GM18511 (cell line): ENCODE data around the gene TUBA4A.
A peak's percentile ranks its signal among the peaks of the same experiment; 100 is the strongest.
"Not testable (repeated sequence)": the region's sequence is repeated elsewhere in the genome, so short reads cannot be mapped to it uniquely, and the experiment has no call there.

Experiments used
- ATAC-seq: cut with Tn5 transposase; IDR thresholded peaks from one replicate; pipeline ENCODE4 v1.9.1; 2021; ENCODE audit warnings: mild to moderate bottlenecking, moderate library complexity; ENCODE audit not compliant: unreplicated experiment

Gene TUBA4A

DNA sequence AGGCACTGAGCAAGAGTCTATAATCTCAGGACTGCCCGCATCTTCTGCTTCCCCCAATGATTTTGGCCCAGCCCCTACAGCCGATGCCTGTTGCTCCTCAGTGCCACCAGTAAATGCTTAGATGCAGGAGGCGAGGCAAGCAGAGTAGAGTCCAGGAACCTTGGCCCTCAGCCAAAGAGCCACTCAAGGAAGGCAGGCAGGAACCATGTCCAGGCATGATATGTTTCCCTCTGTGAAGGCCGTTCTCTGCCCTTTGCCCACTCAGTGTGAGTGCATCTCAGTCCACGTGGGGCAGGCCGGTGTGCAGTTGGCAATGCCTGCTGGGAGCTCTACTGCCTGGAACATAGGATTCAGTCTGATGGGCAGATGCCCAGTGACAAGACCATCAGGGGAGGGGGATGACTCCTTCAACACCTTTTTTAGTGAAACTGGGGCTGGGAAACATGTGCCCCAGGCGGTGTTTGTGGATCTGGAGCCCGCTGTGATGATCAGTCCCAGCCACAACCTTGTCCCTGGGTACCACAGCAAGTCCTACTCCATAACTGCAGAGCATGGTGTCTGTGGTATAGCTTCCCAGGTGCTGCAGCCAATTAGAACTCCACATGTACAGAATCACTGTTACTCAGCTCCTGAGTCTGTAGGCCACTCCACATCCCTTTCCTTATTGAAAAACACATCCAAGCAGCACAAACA is 15.8 kb upstream of the TUBA4A start:
- no peak for ATAC-seq

DNA sequence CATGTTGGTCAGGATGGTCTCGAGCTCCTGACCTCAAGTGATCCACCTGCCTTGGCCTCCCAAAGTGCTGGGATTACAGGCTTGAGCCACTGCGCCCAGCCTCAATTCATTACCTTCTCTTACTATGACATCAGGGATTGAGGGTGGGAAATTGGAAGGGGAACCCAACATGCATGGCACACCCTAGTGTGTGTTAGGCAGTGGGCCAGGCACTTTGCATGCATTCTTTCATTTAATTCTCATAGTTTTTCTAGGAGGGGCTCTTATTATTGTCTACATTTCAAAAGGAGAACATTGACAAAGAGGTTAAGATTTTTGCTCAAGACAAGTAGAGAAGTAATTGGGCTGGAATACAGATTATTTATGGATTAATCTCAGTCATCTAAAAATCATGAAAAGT is 14.6 kb upstream of the TUBA4A start:
- no peak for ATAC-seq

DNA sequence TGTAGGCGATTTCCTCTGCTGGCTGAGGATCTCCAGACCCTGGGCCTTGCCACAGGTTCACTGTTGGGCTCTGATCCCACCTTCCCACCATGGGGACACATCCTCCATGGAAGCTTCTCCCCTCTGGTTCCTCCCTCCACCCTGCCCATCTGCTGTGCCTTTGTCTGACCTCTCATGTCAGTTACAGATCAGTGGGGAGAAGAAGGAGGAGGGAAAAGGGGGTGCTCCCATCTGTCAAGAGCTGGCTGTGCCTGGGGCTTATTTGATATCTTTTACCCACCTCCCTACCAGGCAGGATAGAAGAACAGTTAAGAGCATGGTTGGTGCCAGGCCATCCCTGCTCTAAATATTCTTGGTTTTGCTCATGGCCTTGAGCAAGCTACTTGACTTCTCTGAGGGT is 13.2 kb upstream of the TUBA4A start:
- no peak for ATAC-seq

DNA sequence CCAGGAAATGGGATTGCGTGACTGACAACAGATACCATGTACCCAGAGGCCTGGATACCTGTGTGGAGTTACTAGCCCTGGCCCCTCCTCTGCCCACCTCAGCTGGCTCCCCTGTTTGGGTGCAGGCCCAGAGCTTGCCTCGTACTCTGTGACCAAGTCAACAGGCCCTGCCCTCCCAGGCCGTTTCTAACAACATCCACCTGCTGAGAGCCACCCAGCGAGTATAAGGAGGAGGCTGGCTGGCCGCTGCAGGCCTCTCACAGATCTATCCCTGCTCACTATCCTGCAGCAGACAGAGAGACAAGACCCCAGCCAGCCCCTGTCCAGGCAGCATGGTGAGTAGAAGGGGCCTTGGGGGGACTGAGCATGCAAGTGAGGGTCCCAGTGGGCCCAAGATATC is 12.5 kb upstream of the TUBA4A start:
- no peak for ATAC-seq

DNA sequence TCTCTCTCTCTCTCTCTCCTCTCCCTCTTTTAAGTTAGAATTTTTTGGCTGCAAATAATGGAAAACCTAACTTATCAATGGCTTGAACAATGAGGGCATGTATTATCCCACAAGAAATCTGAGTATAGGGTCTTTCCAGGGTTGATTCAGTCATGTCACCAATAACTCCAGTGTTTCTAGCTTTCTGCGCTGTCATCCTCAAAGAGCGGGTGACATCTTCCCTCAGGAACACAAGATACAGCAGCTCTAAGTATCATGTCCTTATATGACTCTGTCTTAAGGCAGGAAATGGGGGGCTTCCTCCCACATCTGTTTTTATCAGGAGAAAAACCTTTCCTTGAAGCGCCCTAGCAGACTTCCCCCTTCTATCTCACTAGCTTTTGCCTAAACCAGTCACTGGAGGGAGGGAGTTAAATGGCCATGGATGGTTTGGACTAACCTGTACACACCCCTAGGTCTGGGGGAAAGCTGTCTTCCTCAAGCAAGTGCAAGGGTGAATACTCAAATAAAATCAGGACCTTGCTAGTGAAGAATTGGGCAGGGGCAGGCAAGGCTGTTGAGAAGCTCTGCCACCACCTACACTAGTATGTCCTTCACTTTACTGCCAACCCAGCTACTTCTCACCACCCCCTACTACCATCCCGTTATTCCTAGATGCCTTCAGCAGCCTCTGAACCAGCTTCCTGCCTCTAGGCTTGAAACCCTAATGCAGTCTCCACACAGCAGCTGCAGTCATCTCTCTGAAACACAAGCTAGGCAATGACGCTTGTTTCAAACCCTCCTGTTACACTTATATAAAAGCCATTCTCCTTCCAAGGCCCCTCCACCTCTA is 7.5 kb upstream of the TUBA4A start:
- no peak for ATAC-seq

DNA sequence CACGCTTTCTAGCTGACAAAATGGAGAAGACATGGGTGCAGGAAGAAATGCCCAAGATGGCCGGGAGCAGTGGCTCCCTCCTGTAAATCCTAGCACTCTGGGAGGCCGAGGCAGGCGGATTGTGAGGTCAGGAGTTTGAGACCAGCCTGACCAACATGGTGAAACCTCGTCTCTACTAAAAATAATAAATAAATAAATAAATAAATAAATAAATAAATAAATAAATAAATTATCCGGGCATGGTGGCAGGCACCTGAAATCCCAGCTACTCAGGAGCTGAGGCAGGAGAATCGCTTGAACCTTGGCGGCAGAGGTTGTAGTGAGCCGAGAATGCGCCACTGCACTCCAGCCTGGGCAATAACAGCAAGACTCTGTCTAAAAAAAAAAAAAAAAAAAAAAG is 5.2 kb upstream of the TUBA4A start:
- not testable (repeated sequence) for ATAC-seq

DNA sequence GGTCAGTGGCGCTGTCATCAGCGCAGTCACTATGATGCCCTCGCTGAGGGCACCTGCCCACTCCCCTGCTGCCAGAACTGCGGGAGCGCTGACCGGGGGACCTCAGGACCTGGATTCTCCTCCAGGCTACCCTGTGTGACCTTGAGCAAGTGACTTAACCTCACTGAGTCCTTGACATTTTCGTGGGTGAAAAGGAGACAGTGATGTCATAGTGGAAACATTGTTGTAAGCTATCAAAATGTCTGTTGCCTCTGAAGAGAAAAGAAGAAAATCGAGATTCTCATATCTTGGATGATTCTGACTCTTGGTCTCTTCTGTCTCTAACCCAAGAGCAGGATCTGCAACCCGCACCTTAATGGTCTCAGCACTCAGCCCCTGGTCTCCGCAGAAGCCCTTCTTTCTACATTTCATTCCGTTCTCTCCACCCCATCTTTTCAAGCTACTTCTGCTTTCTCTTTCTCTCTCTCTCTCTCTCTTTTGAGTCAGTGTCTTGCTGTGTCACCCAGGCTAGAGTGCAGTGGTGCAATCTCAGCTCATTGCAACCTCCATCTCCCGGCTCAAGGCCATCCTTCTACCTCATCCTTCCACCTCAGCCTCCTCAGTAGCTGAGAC is 978 bp upstream of the TUBA4A start:
- ATAC-seq: peak; percentile 36

DNA sequence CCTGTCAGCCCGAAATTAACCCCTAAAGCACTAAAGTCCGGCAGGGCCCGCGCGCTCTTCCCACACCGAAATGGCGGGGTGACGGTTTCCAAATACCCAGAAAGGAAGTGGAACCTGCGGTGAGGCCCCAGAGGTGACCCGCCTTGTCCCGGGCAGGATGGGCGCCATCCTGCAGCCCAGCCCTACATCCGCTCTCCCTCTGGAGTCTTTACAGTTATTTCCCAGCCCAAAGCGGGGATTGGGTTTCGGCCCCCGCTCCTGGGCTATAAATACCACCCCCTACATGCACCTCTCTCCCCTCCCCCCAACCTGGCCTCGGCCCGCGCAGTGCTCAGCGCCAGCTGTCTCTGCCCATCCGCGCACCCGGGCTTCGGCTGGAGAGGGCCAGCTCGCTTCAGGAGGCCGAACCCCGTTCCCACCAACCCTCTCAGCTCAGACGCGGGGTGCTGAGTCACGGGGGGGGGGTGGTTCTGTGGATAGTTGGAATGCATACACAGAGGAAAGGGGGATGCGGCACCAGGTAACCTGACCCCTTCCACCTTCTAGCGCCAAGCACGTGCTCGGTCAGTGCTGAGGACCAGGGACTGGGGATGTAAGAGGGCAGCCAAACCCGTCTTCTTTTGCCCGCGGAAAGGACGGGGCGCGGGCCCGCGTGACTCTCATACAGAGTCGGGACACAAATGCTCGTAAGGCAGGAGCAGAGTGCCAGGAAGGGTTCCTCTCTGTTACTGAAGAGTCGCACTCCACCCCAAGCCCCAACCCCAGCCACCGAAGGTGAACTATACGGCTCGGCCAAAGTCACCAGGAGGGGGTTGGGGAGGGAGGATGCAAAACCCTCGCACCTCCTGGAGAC is 592 bp downstream of the TUBA4A start, which contains the start of gene TUBA4B:
Gene TUBA4B (plus strand): TSS at position 344 of the 853 bp plus-strand sequence. CDS start 165 bp downstream, at position 509.
- ATAC-seq: peak; percentile 4

DNA sequence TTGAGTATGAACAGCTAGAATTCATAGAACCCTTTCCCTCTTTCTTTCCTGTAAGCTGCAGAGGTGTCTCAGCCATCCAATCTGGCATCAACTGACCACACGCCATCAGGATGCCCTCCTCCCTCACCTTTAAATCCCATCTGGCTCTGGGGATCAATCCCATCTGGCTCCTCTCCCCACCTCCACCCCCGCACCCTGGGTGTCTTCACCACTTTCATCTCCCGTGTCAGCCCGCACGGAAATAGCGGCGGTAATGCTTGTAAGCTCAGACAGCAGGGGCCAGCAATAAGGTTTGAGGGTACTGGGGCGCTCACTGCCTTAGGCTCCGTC is 1.2 kb downstream of the TUBA4A start:
- ATAC-seq: no peak

DNA sequence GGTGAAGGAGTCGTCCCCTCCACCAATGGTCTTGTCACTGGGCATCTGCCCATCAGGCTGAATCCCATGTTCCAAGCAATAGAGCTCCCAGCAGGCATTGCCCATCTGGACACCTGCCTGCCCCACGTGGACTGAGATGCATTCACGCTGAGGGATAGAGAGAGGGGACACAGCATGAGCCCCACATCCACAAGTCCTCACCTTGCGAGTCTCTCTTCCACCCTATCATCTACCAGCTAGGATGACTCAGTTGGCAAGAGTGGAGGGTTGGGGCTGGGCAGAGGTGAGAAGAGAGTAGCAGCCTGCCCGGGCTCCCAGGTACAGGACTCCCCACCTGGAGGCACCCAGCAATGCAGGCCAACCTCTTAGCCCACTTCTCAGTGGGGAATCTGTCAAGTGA is 1.6 kb downstream of the TUBA4A start:
- ATAC-seq: no peak

DNA sequence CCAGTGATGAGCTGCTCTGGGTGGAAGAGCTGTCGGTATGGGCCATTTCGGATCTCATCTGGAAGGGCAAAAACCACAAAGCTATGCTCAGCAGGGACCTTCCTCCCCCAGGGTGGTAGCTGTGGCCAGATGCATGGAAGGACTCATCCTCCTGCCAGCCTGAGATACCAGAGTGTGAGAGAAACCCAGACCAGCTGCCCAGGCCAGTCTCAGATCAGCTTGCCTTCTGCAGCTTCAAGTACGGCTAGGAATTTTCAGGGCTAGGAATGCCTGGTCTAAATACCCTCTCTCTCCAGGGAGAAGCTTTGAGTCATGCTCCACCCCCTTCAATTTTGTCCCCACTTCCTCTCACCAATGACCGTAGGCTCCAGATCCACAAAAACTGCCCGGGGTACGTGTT is 2.1 kb downstream of the TUBA4A start:
- no peak for ATAC-seq

DNA sequence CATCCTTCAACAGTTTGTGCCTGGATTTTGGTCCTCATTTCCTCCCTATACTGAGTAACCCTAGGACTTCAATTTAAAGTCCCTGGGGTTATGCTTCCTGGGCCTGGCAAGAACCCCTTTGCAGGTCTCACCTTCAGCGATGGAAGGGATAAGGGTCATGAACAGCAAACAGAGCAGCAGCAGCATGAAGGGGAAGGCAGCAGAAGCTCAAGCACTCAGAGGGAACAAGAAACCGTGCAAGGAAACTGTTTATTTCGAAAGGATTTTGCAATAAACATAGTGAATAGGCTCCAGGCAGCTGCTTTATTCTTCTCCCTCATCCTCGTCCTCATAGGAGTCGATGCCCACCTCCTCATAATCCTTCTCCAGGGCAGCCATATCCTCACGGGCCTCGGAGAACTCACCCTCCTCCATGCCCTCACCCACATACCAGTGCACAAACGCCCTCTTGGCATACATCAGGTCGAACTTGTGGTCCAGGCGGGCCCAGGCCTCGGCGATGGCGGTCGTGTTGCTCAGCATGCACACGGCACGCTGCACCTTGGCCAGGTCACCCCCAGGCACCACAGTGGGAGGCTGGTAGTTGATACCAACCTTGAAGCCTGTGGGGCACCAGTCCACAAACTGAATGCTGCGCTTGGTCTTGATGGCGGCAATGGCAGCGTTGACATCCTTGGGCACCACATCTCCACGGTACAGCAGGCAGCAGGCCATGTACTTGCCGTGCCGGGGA is 3.5 kb downstream of the TUBA4A start:
- no peak for ATAC-seq

DNA sequence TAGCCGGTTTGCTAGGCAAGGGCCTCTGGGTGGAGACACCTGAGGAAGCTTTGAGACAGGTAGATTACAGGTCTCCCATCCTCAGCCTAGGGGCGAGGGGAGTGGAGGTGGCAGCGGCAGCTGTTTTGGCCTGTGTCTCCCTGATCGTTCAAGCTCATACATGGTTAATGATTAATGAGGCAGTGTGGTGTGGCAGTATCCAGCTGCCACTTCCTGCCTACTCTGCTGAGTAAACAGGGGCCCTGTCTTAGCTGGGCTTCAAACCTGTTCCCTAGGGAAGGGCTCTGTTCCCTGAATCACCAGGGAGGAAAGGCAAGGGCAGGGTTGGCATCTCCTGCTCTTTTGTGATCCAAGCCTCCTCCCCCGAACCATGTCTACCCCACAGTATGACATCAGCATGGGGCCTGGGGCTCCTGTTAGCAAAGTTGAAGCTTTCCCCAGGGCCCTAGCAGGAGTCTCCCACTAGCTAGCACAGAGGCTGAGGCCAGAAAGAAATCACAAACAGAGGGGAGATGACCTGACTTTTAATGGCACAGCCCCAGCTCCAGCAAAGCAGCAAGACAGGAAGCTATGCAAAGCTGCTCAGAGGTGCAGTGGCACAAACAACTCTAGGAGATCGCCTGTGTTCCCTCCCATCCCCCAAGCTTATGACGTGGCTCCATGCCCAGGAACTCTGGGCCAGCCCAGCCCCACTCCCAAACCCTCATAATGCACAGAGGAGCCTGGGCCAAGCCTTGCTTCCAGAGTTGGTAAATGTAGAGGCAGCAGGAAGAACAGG is 4.3 kb downstream of the TUBA4A start:
- ATAC-seq: peak; percentile 54

DNA sequence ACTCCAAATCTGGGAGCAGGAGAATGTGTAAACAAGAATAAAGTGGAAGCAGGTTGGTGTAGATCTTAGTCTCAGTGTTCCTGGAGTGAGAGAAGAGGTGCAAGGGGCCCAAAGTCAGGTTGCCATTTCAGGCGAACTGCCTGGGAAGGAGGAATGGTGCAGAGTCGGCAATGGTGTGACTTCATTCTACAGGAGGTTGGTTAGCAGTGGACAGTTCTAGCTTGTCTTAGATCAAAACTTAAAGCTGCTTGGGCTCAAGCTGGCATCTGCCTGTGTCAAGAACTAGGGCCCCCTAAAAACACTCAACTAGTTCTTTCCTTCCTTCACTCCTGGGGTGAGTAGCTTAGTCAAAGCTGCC is 4.9 kb downstream of the TUBA4A start:
- no peak for ATAC-seq

DNA sequence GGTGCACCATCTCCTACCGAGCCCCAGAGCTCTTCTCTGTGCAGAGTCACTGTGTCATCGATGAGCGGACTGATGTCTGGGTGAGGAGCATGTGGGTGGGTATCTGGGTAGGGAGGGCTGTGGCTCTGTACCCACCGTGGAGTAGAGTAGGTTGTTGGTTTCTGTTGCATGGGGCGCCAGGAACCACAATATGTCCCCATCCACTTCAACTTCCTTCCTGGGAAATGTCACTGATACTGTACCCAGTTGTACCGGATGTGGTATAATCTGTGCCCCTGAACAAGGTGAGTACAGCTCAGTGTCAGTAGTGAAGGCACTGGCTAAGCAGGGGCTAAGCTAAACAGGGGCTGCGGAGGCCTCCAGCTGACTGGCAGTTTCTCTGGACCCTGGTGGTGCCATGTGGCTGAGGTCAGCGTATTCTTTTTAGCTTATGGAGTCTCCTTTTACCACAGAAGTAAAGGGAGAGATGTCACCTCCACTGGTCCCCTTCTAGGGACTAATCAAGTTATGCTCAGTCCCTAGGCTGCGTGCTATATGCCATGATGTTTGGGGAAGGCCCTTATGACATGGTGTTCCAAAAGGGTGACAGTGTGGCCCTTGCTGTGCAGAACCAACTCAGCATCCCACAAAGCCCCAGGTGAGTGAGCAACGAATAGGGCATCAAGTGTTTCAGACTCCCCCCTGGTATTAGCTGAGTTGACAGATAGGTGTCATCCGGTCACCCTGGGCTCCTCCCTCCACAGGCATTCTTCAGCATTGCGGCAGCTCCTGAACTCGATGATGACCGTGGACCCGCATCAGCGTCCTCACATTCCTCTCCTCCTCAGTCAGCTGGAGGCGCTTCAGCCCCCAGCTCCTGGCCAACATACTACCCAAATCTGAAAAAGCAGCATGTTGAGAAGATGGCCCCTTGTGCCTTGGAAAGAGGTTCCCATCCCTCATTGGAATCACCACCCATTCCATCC is 5.8 kb downstream of the TUBA4A start:
- ATAC-seq: peak; percentile 15

DNA sequence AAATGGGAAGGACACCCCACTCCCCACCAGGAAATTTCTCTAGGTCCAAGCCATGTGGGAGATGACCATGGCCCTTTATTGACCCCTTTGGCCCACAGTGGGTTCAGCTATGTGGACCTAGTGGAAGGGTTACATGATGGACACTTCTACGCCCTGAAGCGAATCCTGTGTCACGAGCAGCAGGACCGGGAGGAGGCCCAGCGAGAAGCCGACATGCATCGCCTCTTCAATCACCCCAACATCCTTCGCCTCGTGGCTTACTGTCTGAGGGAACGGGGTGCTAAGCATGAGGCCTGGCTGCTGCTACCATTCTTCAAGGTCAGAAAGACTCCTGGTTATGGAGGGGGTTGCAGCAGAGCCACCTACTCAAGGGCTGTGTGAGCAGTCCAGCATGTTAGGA is 7.2 kb downstream of the TUBA4A start:
- no peak for ATAC-seq

DNA sequence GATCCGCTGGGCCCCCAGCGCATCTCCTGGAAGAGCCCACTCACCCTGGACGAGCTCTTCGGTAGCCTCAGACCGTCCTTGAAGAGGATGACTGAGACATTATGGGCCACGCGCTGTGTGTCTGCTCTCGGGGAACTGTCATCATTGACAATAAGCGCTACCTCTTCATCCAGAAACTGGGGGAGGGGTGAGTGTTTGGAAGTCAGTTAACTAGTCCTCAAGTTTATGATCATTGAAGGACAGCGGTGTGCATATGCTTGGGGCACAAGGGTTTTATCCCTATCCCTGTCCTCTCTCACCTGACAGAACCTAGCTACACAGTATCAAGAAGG is 7.9 kb downstream of the TUBA4A start:
- ATAC-seq: no peak

DNA sequence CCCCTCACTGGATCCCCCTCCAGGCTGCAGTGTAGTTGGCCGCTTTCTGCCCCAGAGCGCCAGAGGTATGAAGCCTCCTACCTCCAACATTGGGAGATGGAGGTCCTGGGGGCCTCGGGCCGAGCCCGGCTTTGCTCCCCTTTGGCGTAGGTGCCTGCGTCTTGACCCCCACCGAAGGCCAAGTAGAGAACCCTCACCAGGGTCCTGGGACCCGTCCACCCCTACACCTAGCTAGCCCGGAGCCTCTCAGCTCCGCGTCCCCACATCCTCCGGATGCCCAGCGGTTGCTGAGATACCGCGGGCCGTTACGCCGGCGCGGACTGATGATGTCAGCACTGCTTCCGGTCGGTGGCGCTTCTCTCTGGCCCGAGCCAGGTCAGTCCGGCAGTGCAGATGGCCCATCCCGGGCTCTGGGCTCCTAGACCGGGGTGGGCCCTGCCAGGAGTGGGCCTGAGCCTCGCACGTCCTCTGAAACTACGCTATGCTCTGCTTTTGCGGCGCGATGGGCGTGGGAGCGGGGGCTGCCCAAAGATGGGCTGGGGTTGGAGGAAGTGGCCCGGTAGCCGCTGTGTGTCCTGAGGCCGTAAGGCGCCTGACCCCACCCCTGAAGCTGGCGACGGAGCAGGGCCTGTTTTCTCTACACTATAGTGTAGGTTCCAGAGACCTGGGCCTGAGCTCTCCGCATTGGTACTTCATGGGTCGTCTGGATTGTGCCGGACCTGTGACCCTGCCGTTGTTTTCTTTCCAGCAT is 8.4 kb downstream of the TUBA4A start, which contains the start of the genes GLB1L and STK16:
Gene GLB1L (minus strand): TSS at position 297 of the 751 bp plus-strand sequence. CDS start 1,871 bp downstream, outside the sequence.
Gene STK16 (plus strand): TSS at position 332 of the 751 bp plus-strand sequence. CDS start 521 bp downstream, outside the sequence.
- peak; percentile 69 for ATAC-seq
